GM19397 (cell line): ENCODE results near the gene RFXANK.
"Not testable (repeated sequence)": the region's sequence is repeated elsewhere in the genome, so short reads cannot be mapped to it uniquely, and the experiment has no call there.

Experiments used
- ATAC-seq: cut with Tn5 transposase; IDR thresholded peaks from one replicate; pipeline ENCODE4 v1.9.1; 2021; ENCODE audit warnings: mild to moderate bottlenecking, moderate library complexity; ENCODE audit not compliant: unreplicated experiment

The RFXANK gene

DNA sequence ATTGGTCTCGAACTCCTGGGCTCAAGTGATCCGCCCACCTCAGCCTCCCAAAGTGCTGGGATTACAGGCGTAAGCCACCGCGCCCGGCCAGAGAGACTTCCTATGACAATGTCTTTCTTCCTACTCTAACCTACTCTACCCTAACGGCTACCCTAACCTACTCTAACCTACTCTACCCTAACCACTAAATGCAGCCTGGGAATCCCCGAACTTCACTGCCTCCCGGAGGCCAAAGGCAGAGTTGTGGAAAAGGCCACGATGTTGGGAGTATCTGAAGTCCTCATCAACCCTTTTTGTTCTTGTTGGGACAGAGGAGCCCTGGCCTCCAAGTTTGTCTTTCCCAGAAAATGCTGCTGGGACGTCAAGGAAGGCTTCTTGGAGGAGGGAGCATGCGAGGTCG, 12.1 kb downstream of the RFXANK start:
- ATAC-seq: no peak

DNA sequence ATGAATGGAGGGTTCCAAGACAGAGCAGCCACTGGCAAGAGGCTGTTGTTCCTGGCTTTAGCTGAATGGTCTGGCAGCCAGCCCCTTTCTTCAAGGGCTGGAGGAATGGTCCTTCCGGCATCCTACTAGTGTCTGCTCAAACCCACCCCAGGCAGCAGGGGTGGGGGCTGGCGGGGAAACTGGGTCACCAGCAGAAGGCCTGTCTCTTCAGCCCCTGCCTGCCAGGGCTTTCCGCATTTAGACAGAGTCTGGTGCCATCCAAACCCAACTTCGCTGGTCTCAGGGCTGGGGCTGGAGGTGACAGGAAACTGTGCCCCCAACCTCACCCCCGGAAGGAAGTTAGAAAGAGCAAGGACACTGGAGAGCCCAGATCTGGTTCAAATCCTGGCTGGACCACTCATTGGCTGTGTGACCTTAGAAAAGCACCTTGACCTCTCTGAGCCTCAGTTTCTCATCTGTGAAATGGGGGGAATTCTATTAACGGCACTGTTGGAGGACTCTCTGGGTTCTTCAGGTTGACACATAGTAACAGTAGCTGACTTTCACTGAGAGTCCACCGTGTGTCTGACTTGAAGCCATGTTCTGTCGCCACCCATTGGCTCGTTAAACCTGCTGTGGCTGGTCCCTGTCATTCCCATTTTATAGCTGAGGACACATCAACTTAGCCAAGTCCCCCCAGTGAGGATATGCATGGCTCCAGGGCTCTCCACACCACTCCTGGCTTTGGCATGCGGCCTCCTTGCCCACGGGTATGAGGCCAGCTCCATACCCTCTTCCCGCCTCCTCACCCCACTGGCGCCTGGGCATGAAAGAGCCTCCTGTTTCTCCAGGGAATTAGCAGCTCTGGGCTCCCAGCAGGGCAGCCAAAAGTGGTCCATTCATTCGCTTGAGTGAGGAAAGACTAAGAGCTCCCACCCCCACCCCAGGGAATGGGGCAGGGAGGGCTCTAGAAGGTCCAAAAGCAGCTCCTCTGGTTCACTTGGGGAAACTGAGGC, 13.7 kb downstream of the RFXANK start:
- no peak for ATAC-seq

DNA sequence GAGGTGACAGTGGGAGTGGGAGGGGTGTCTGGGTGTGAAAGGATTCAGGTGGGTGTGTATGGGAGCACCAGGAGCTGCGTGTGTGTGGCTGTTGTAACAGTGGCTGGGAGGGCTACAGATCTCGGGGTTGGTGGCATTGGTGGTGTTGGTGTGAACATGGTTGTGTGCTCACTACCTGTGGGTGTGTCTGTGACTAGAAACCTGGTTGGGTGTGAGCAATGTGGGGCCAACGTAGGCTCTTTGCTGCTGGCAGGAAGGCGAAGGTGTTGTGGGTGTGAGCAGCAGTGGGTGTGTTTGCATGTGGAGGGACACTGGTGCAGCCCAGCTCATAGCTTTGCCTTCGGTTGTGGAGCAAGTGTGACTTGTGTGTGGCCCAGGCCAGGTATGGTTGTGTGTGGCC, 14.9 kb downstream of the RFXANK start:
- no peak for ATAC-seq

DNA sequence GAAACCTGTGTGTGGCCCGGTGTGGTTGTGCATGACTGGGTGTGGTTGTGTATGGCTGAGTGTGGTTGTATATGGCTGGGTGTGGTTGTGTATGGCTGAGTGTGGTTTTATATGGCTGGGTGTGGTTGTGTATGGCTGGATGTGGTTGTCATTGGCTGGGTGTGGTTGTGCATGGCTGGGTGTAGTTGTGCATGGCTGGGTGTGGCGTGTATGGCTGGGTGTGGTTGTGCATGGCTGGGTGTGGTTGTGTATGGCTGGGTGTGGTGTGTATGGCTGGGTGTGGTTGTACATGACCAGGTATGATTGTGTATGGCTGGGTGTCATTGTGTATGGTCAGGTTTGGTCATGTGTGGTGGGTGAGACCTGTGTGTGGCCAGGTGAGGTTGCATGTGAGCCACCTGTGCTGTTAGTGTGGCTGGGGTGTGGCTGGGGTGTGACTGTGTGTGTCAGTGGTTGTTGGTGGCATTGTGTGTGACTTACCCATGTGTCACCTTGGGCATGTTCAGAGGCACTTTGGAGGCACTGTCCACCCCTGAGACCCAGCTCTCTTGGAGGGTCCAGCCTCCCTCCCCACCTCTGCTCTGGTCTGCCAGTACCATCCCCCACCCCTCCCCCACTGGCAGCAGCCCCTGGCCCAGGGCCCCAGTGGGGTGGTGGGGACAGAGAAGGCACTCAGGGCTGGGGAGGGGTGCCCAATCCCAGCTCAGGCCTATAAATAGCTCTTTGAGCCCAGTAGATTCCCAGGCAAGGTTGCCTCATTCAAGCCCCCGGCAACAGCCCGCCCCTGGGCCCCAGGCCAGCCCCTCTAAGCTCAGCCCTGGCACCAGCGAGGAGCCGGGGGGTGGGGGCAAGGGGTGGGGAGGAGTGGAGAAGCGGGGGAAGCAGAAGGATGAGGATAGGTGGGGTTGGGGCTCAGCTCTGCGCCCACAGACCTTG, 15.8 kb downstream of the RFXANK start:
- ATAC-seq: no peak

DNA sequence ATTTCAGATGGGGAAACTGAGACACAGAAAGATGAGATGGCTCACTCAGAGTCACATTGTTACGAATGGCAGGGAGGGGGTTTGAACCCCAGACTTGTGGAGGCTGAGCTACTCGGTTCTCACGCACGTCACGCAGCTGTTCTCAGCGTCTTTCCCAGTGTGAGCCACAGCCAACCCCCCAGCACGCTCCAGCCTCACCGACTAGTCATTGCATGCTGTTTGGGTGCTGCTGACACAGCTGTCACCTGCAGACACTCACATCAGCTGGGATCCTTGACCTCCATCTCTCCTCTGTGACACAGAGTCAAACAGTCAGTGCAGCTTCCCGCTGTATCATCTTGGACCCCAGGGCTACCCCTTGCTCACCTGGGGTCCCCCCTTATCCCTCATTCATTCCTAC, 17.3 kb downstream of the RFXANK start:
- ATAC-seq: no peak

DNA sequence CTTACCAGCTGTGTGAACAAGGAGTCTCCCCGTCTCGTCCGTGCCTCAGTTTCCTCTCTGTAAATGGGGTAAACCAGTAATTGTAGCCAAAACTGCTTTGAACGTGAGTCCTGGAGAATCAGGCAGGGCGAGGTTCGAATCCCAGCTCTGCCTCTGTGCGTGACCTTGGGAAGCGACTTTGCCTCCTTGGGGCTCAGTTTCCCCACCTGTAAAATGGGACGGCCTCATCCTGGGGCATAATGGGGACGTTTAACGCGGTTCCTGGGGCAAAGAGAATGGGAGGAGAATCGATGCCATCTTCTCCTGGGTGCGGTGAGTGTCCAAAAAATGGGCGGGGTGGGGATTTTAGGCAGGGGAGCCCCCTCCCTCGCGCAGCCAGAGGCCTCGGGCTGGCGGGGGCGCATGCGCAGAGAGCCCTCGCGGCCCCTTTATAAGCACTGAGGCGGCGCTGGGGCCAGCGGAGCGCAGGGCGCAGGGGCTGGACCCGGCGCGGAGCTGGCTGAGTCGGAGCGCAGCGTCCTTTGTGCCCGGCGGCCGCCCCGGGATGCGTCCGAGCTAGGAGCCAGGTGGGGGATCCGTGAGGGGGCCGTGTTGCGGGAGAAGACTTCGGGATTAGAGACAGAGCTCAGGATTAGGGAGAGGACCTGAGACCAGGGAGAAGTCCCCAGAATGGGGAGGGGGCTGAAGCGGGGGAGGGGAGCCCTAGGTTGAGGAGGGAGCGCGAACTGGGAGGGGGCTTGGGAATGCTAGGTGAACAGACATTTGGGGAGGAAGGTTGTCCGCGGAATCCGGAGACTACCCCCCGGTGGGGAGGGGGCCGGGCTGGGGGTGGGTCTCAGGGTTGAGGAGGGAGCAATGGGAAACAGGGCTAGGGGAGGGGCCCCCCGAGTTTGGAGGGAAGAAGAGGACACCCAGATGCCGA, 19.7 kb downstream of the RFXANK start, which contains the start of gene NCAN:
TSS of gene NCAN (plus strand) at position 460 of the 922 bp plus-strand sequence. CDS start 4,996 bp downstream, outside the sequence.
- no peak for ATAC-seq

DNA sequence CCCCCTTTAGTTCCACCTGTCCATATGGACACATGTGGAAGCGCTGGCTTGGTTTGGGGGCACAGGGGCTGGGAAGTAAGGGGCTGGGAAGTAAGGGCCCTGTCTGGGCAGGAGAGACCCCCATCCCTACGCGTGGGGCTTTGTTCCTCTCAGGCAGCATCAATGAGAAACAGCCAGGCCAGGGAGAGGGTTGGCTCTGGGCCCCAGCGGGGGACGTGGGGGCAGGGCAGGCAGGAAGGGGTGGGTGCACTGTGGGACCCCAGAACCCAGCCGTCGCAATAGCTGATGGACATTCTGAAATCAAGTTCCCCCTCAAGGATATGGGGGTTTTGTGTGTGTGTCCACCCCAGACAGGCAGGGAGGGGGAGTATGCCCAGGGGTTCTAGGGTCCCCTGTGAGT, 20.9 kb downstream of the RFXANK start:
- no peak for ATAC-seq

DNA sequence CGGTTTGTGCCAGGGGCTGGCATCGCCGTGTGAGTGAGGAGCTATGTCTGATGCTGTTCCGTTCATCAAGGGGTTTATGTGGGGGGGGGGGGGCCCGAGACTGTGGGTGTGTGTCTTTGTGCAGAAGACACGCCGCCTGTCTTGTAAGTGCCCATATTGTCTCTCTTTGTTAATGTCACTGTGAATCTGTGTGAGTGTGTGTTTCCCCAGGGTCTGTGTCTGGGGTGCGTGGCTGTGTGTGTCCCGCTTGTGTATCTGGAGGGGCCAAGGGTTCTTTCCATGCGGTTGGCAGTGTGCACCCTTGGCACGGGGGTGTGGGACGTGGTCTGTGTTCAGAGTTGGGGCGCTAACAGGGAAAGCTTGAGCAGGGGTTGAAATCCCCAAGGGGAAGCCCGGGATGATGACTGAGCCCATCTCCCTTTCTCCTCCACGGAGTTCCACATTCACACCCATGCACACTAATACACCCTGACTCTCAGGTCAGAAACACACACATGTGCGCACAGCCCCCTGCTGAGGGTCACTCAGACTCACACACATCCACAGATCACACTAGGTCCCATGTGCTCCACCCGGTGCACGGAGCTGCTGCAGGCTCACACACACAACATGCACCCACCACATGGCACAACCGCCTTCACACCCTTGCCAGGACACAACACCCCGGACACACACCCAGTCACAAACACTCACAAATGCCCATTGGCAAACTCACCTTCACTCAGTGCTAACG, 21.5 kb downstream of the RFXANK start:
- no peak for ATAC-seq

DNA sequence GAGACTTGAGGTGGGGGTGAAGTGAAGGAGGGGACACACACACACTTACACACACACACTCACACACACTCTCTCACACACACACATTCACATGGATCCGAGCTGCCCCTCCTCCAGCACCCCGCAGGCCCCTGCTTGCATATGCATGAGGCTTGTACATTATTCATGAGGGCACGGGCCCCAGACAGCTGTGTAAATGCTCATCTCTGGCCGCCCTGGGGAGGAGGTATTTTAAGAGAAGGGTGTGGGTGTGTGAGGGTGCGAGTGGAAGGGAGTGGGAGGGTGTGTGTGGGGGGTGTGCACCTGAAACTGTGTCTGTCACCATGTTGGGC, 22.1 kb downstream of the RFXANK start:
- ATAC-seq: no peak

DNA sequence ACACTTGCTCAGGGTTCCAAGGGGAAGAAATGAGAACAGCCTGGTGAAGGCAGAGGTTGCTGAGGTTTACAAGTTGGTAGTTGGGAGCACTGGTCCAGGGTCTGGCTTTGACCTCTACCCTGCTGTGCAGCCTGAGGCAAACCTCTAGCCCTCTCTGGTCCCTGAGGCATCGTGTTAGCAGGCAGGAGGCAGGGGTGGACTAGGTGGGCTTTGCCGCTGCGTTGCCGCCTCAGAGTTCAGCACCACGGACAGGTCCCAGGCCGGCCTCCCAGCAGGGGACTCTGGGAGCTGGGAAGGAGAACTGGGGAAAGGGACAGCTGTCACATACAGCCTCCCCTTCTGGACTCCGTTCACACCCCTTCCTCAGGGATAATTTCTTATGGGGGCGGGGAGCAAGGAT, 22.8 kb downstream of the RFXANK start:
- no peak for ATAC-seq

DNA sequence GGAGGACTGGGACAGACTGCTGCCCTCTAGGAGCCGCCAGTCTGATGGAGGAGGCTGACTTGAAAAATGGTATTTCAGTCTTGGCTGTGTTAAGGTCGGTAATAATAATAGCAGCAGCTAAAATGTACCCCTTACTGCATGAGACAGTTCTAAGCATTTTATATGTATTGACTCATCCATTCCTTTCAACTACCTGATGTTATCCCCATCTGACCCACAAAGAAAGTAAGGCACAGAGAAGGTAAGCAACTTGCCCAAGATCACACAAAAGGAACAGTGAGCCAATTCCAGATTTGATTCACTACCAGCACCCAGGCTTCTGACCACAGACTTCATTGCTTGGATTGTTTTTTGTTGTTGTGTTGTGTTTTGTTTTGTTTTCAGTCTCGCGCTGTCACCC, 23.7 kb downstream of the RFXANK start:
- ATAC-seq: no peak

DNA sequence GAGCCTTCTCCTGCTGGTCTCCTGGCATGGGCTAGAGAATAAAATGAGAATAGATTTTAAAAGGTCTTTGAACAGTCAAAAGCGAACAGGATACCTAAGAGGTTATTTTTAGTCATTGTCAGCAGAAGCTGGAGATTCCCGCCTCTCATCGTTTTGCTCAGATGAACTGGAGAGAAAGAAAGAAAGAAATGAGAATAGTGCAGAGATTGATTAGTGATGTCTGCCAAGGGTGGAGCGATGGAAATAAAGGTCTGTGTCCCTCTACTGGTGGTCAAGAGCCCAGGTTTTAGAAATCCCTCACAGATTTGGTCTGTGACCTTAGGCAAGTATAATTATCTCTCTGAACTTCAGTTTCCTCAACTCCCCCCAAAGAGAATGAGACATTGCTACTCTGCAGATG, 25.0 kb downstream of the RFXANK start:
- no peak for ATAC-seq

DNA sequence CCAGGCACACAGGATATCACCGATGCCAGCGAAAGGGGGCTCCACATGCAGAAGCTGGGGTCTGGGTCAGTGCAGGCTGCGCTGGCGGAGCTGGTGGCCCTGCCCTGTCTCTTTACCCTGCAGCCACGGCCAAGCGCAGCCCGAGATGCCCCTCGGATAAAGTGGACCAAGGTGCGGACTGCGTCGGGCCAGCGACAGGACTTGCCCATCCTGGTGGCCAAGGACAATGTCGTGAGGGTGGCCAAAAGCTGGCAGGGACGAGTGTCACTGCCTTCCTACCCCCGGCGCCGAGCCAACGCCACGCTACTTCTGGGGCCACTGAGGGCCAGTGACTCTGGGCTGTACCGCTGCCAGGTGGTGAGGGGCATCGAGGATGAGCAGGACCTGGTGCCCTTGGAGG, 26.9 kb downstream of the RFXANK start:
- no peak for ATAC-seq

DNA sequence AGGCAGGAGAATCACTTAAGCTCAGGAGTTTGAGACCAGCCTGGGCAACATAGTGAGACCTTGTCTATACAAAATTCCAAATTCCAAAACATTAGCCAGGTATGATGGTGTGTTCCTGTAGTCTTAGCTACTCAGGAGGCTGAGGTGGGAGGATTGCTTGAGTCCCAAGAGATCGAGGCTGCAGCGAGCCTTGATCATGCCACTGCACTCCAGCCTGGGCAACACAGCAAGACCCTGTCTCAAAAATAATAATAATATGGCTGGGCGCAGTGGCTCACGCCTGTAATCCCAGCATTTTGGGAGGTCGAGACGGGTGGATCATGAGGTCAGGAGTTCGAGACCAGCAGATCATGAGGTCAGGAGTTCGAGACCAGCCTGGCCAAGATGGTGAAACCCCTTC, 28.9 kb downstream of the RFXANK start:
- not testable (repeated sequence) for ATAC-seq

DNA sequence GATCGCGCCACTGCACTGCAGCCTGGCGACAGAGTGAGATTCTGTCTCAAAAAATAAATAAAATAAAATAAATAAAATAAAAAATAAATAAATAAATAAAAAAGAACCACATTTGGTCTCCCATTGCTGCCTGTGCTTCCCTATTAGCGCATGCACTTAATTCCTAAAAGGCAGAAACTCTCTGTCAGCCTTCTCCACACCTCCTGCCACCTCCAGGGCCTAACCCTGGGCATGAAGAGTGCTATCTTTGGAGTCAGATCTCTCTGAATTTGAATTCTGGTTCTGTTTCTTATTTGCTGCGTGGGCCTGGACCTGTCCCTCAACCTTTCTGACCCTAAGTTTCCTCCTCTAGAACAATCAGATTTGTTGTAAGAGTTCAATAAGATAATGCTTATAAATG, 31.0 kb downstream of the RFXANK start:
- no peak for ATAC-seq

DNA sequence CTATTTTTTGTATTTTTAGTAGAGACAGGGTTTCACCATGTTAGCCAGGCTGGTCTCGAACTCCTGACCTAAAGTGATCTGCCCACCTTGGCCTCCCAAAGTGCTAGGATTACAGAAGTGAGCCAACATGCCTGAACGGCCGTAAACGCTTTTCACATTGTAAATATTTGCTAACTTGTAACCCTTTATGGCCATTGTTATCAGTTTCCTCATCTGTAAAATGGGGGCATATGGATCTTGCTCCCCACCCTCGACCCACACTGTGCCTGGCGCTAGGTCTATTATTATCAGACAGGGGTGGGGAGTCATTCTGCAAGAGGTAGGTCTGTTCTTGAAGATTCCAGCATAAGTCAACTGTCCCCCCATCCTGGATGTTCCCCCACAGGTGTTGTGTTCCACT, 31.6 kb downstream of the RFXANK start:
- no peak for ATAC-seq

DNA sequence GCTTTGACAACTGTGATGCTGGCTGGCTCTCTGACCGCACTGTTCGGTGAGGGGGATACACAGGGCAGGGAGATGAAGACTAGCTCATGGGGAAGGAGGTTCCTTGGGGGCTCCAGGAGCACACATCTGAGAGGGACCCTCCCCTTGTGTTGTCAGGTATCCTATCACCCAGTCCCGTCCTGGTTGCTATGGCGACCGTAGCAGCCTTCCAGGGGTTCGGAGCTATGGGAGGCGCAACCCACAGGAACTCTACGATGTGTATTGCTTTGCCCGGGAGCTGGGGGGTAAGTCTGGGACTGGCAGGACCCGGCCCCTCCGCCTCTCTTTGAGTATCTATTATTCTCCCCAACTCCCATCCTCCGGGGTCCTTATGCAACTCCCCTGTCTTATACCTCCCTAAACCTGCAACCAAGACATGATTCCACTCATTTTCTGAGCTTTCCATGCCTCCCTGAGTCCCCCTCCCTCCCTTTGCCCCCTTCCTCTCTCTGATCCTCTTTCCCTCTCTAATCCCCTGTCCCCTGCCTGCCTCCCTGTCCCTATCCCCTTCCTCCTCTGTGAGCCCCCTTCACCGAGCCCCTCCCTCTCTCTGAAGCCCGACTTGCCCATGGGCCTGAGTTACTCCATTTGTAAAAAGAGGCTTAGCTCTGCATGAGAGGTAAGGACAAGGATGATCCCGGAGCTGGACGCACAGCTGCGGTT, 32.2 kb downstream of the RFXANK start:
- ATAC-seq: no peak

DNA sequence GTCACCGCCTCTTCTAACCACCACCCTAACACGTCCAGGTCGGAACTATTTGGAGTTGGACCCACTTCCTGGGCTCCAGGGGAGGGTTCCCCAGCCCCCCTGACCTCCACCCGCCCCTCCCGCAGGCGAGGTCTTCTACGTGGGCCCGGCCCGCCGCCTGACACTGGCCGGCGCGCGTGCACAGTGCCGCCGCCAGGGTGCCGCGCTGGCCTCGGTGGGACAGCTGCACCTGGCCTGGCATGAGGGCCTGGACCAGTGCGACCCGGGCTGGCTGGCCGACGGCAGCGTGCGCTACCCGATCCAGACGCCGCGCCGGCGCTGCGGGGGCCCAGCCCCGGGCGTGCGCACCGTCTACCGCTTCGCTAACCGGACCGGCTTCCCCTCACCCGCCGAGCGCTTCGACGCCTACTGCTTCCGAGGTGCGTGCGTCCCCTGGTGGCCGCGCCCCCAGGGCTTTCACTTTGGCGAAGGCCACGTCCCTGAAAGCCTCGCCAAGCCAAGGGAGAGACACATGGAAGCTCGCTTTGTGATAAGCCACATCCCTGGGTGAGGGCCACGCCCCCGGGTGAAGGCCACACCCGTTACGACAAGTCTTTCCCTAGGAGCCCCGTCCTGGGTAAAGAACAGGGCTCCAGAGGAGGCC, 32.9 kb downstream of the RFXANK start:
- no peak for ATAC-seq

DNA sequence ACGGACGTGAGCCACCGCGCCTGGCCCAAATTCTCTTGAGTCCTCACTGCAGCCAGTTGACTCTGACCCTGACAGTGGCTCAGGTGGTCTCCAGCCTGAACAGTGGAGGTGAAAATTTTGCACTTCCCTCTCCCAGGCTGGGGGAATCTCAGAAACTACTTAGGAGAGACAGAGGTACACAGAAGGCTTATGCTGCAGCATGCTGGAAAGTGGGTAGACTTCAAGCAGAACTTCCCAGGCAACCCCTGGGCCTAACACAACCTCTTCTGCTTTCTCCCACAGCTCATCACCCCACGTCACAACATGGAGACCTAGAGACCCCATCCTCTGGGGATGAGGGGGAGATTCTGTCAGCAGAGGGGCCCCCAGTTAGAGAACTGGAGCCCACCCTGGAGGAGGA, 34.1 kb downstream of the RFXANK start:
- ATAC-seq: no peak
